GM18517 (cell line): ENCODE data around the gene RBM34.
"Not testable (repeated sequence)": the region's sequence is repeated elsewhere in the genome, so short reads cannot be mapped to it uniquely, and the experiment has no call there.

Experiments used
- ATAC-seq: cut with Tn5 transposase; IDR thresholded peaks from one replicate; pipeline ENCODE4 v1.9.1; 2021; ENCODE audit warnings: mild to moderate bottlenecking, moderate library complexity; ENCODE audit not compliant: unreplicated experiment

The RBM34 gene

DNA sequence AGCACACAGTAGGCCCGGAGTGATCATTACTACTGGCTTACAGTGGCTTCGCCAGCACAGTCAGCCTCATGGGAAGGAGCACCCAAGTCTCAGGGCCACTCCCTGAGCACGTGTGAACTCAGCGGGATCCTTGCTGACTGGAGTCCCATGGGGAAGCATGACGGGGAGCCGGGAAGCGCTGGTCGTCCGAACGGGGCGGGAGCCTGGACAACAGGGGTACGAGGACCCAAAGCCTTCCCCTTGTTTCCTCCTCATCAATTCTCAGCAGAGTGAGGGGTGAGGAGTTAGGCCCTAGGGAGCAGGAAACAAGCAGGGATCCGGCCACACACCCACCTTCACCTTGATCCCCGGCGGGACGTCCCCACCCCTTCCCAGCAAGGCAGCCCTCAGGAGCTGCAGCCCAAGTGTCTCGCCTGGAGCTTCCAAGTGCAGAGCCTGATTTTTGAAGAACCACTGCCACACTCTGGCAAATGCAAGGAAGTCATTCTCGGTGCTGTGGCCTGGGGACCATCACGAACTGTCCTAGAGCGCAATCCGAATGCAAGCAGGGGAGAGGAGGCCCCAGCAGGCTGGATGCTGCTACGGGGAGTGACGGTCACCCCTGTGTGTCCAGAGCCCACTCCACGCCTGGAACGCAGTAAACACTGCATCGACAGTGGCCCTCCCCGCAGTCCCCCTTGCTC lies 67.9 kb downstream of the RBM34 start:
- ATAC-seq, result no peak

DNA sequence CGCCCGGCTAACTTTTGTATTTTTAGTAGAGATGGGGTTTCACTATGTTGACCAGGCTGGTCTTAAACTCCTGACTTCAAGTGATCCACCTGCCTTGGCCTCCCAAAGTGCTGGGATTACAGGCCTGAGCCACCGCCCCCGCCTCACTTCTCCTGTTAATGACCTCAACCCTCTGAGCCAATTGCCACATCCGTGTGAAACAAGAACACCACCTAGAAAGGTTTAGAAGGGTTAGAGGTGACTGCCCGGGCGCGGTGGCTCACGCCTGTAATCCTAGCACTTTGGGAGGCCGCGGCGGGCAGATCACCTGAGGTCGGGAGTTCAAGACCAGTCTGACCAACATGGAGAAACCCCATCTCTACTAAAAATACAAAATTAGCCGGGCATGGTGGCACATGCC lies 68.6 kb downstream of the RBM34 start:
- ATAC-seq, result not testable (repeated sequence)

DNA sequence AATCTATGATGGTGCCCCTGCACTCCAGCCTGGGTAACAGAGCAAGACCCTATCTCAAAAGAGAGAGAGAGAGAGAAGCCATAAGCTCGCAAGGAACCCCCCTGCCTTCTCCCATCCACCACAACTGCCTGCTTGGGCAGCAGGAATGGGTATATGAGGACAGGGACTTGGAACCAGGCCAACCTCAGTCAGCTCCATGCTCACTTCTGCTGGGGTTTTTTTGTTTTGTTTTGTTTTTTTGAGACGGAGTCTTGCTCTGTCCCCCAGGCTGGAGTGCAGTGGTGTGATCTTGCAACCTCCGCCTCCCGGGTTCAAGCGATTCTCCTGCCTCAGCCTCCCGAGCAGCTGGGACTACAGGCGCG lies 69.0 kb downstream of the RBM34 start:
- not testable (repeated sequence) for ATAC-seq

DNA sequence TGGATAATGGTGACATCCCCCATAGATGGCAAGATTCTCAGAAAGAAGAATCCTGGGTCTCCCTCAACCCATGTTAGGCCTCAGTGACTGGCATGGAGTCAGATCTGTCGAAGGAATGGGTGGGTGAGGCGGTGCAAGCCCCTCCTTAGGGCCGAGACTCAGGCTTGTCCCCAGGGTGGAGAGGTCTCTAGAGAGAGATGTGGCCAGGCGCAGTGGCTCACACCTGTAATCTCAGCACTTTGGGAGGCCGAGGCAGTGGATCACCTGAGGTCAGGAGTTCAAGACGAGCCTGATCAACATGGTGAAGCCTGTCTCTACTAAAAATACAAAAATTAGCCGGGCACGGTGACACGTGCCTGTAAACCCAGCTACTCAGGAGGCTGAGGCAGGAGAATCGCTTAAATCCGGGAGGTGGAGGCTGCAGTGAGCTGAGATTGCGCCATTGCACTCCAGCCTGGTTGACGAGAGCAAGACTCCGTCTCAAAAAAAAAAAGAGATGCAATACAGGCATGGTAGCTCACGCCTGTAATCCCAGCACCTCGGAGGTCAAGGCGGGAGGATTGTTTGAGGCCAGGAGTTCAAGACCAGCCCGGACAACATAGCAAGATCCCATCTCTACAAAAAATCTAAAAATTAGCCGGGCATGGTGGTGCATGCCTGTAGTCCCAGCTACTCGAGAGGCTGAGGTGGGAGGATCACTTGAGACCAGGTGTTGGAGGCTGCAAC lies 69.6 kb downstream of the RBM34 start:
- ATAC-seq, result not testable (repeated sequence)

DNA sequence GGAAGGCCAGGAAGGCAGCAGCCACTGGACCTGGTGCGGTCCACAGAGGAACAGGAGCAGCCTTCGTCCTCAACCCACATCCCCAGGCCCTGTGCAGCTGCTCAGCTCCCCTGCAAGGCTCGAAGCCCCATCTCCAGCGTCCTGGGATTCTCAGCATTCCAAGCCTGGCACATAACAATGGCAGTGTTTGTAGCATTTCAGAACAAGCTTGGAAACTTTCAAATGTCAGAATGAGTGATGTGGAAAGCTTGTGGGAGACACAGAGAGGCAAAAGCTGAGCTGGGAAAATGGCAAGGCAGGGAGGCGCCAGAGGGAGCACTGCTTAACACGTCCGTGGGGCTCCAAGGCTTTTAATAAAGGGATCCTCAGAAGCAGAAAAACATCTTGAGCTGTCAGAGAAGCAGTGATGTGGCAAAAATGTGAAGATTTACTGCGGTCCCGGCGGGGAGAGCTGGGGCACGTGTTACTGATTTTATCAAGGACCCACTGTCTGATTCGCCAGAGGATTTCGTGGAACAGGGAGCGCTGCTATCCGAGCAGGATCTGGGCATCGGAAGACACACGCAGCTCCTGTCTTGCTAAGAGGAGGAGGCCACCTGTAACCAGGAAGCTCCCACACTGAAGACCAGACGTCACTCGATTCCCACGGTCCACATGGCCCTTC lies 70.5 kb downstream of the RBM34 start:
- ATAC-seq, result no peak

DNA sequence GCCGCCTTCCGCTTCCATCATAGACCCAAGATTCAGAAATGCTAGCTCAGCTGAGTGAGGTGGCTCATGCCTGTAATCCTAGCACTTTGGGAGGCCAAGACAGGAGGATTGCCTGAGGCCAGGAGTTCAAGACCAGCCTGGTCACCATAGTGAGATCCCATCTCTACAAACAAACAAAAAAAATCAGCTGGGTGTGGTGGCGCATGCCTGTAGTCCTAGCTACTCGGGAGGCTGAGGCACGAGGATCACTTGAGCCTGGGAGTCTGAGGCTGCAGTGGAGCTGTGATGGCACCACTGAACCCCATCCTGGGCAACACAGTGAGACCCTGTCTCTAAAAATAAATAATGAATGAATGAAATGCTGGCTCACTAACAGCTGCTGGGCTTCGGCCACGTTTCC lies 72.1 kb downstream of the RBM34 start:
- ATAC-seq, result no peak

DNA sequence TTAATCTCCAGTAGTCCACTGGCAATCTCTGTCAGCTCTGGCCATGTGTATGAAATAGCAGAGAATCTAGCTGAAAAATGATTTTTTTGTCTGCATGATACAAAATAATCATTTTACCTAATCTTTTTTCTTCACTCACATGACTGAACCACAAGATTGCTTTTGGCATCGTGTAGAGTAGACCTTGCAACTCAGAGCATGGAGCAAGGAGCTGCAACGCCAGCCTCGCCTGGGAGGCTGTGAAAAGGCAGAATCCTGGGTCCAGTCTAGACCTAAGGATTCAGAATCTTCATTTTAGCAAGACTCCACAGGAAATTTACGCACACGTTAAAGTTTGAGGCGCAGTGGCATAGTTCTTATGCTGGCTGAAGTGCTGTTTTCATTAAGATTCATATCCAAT lies 72.6 kb downstream of the RBM34 start:
- ATAC-seq, result no peak

DNA sequence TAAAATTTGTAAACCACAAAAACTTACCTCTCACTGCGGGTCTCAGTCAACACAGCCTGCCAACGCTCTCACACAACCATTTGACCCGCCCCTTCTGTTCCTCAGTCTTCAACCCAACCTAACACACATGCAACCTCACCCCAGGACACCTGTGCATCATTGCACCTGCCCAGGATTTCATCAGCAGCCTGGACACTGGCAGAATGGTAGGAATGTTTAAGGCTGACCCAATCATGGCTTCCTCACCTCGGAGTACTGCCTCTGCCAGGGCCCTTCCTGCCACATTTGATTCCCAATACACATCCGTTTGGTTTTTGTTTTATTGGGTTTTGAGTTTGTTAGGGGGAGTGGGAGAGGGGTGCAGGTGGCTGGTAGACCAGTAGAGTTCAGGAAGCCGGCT lies 73.1 kb downstream of the RBM34 start:
- no peak for ATAC-seq

DNA sequence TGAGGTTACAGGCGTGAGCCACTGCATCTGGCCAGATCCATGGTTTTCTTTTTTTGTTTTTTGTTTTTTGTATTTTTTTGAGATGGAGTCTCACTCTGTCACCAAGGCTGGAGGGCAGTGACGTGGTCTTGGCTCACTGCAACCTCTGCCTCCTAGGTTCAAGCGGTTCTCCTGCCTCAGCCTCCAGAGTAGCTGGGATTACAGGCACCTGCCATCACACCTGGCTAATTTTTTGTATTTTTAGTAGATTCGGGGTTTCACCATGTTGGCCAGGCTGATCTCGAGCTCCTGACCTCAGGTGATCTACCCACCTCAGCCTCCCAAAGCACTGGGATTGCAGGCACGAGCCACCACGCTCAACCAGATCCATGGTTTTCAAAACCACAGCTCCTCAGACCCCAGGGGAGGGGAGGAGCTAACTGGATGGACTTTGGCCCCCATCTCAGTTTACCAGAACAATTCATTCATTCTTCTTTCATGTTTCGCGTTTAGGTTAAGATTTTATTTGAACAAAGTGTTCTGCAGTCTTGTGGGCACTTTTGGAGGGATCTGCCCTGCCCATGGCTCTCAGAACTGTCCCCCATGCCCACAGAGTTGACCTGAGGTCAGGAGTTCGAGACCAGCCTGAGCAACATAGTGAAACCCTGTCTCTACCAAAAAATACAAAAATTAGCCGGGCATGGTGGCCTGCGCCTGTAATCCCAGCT lies 75.5 kb downstream of the RBM34 start:
- not testable (repeated sequence) for ATAC-seq
